H9 (cell line): Measurements from ENCODE around the gene NME8. TPM values are rescaled to one million over a fixed set of nuclear protein-coding genes. Genes with fewer than 3 reads are reported as not detected.

Experiments used
- DNase-seq: peaks from one replicate; pipeline ENCODE4 v3.0.0-alpha.2; 2017
- H2AFZ ChIP-seq: one replicate; pipeline ENCODE4 v1.6.1; 2013; ENCODE audit warnings: mild to moderate bottlenecking, low read length, control low read depth, moderate library complexity
- H2AK5ac ChIP-seq: 2 replicates; pipeline ENCODE4 v1.6.1; 2013; ENCODE audit warnings: low read length, control low read depth, mixed read lengths; ENCODE audit not compliant: insufficient read length
- H2BK120ac ChIP-seq: one replicate; pipeline ENCODE4 v1.6.1; 2013; ENCODE audit warnings: low read depth, mild to moderate bottlenecking, low read length, control low read depth, inconsistent platforms; ENCODE audit not compliant: poor library complexity, severe bottlenecking
- H2BK12ac ChIP-seq: 2 replicates; pipeline ENCODE4 v1.6.1; 2013; ENCODE audit warnings: low read length, control low read depth, mixed read lengths, low read depth; ENCODE audit not compliant: insufficient read length
- H2BK15ac ChIP-seq: 2 replicates; pipeline ENCODE4 v1.6.1; 2013; ENCODE audit warnings: low read depth, low read length, control low read depth
- H2BK20ac ChIP-seq: one replicate; pipeline ENCODE4 v1.6.1; 2013; ENCODE audit warnings: low read depth, mild to moderate bottlenecking, low read length, control low read depth, inconsistent platforms; ENCODE audit not compliant: poor library complexity, severe bottlenecking
- H2BK5ac ChIP-seq: 2 replicates; pipeline ENCODE4 v1.6.1; 2013; ENCODE audit warnings: low read length, control low read depth, mixed read lengths; ENCODE audit not compliant: insufficient read length
- H3K14ac ChIP-seq: 2 replicates; pipeline ENCODE4 v1.6.1; 2013; ENCODE audit warnings: low read length, control low read depth; ENCODE audit not compliant: insufficient read depth
- H3K18ac ChIP-seq: 2 replicates; pipeline ENCODE4 v1.6.1; 2013; ENCODE audit warnings: low read depth, mild to moderate bottlenecking, mixed read lengths, low read length, control low read depth; ENCODE audit not compliant: insufficient read length
- H3K23ac ChIP-seq: 2 replicates; pipeline ENCODE4 v1.6.1; 2013; ENCODE audit warnings: low read length, control low read depth, mixed read lengths, low read depth; ENCODE audit not compliant: insufficient read length
- H3K23me2 ChIP-seq: 2 replicates; pipeline ENCODE4 v1.6.1; 2013; ENCODE audit warnings: low read depth, mild to moderate bottlenecking, mixed read lengths, low read length, control low read depth; ENCODE audit not compliant: insufficient read length, poor library complexity, severe bottlenecking
- H3K27ac ChIP-seq: 2 replicates; pipeline ENCODE4 v1.5.1; 2013; ENCODE audit warnings: low read length, control low read depth, mixed read lengths, low read depth; ENCODE audit not compliant: insufficient read length
- H3K27me3 ChIP-seq: 2 replicates; pipeline ENCODE4 v1.6.1; 2013; ENCODE audit warnings: low read length, control low read depth, inconsistent platforms; ENCODE audit not compliant: insufficient read depth
- H3K4ac ChIP-seq: 2 replicates; pipeline ENCODE4 v1.6.1; 2013; ENCODE audit warnings: low read depth, mild to moderate bottlenecking, control low read depth, inconsistent platforms, low read length, moderate library complexity
- H3K4me1 ChIP-seq: 2 replicates; pipeline ENCODE4 v1.6.1; 2013; ENCODE audit warnings: low read length, control low read depth, inconsistent platforms; ENCODE audit not compliant: insufficient read depth
- H3K4me2 ChIP-seq: 2 replicates; pipeline ENCODE4 v1.6.1; 2013; ENCODE audit warnings: low read length, control low read depth, mixed read lengths; ENCODE audit not compliant: insufficient read length, insufficient read depth
- H3K56ac ChIP-seq: 2 replicates; pipeline ENCODE4 v1.6.1; 2013; ENCODE audit warnings: low read depth, mild to moderate bottlenecking, mixed read lengths, low read length, control low read depth; ENCODE audit not compliant: insufficient read length
- H3K79me1 ChIP-seq: 2 replicates; pipeline ENCODE4 v1.6.1; 2013; ENCODE audit warnings: low read depth, mild to moderate bottlenecking, moderate library complexity, low read length, control low read depth, inconsistent platforms; ENCODE audit not compliant: insufficient read depth, poor library complexity, severe bottlenecking
- H3K79me2 ChIP-seq: 2 replicates; pipeline ENCODE4 v1.6.1; 2013; ENCODE audit warnings: low read length, control low read depth, inconsistent platforms; ENCODE audit not compliant: insufficient read depth
- H3K9ac ChIP-seq: 2 replicates; pipeline ENCODE4 v1.6.1; 2013; ENCODE audit warnings: low read length, control low read depth, mixed read lengths; ENCODE audit not compliant: insufficient read length; ENCODE audit errors: extremely low read depth
- H3K9me3 ChIP-seq: one replicate; pipeline ENCODE4 v1.6.1; 2013; ENCODE audit warnings: low read depth, low read length, inconsistent platforms; ENCODE audit not compliant: control insufficient read depth
- H3T11ph ChIP-seq: one replicate; pipeline ENCODE4 v1.6.1; 2013; ENCODE audit warnings: mild to moderate bottlenecking, low read length, control low read depth, inconsistent platforms
- H4K20me1 ChIP-seq: one replicate; pipeline ENCODE4 v1.6.1; 2013; ENCODE audit not compliant: control insufficient read depth, insufficient read length, insufficient read depth
- H4K5ac ChIP-seq: 2 replicates; pipeline ENCODE4 v1.6.1; 2013; ENCODE audit warnings: low read depth, mild to moderate bottlenecking, mixed read lengths, low read length, control low read depth; ENCODE audit not compliant: insufficient read length
- H4K8ac ChIP-seq: replicated peaks from 2 replicates; pipeline ENCODE4 v1.6.1; 2013; ENCODE audit warnings: low read length, control low read depth, mixed read lengths, low read depth; ENCODE audit not compliant: insufficient read length
- H4K91ac ChIP-seq: 2 replicates; pipeline ENCODE4 v1.6.1; 2013; ENCODE audit warnings: low read depth, mild to moderate bottlenecking, moderate library complexity, mixed read lengths, low read length, control low read depth; ENCODE audit not compliant: insufficient read length
- H3K27ac Mint-ChIP-seq, 3 experiments: 2 replicates in 2 of 3; 3 replicates in 1 of 3; pipeline ENCODE4 v1.8.0; 2020 to 2021; ENCODE audit warnings: mixed read lengths in 3 of 3, mild to moderate bottlenecking in 1 of 3, moderate library complexity in 1 of 3
- H3K27me3 Mint-ChIP-seq: 2 replicates; pipeline ENCODE4 v1.8.0; 2021; ENCODE audit warnings: low read depth, mild to moderate bottlenecking, moderate library complexity, mixed read lengths
- H3K36me3 Mint-ChIP-seq, 3 experiments: 2 replicates in 2 of 3; 3 replicates in 1 of 3; pipeline ENCODE4 v1.8.0; 2020 to 2021; ENCODE audit warnings: low read depth in 3 of 3, mixed read lengths in 3 of 3; ENCODE audit not compliant: insufficient read depth in 1 of 3
- H3K4me1 Mint-ChIP-seq, 2 experiments: 2 replicates each; pipeline ENCODE4 v1.8.0; 2020; ENCODE audit warnings: mixed read lengths in 2 of 2
- H3K4me3 Mint-ChIP-seq, 2 experiments: 2 replicates in 1 of 2; 3 replicates in 1 of 2; pipeline ENCODE4 v1.8.0; 2020 to 2021; ENCODE audit warnings: mild to moderate bottlenecking in 2 of 2, mixed read lengths in 2 of 2, moderate library complexity in 1 of 2
- H3K9me3 Mint-ChIP-seq, 2 experiments: 2 replicates in 1 of 2; 3 replicates in 1 of 2; pipeline ENCODE4 v1.8.0; 2020; ENCODE audit warnings: mild to moderate bottlenecking in 2 of 2, mixed read lengths in 2 of 2, moderate library complexity in 1 of 2
- WGBS: extraction: QIAGEN DNeasy Blood & Tissue Kit; methylation state at CpG from one replicate; pipeline ENCODE4 v1.1.7; 2013; ENCODE audit warnings: missing lambda C conversion rate, low lambda C conversion rate, mixed read lengths; ENCODE audit not compliant: insufficient read length; ENCODE audit errors: extremely low coverage; 5-methylcytosine and 5-hydroxymethylcytosine counted together
- total RNA-seq: library from RNA; stranded (reverse); gene quantifications from 2 replicates; pipeline ENCODE4 v1.2.1, GENCODE V29; 2021
- TF ChIP-seq, protein P1 (sequence below): fragments of 200-600 bp; sonication (generic); conservative IDR thresholded peaks from 3 replicates; pipeline ENCODE4 v1.8.0; 2021; ENCODE audit warnings: antibody characterized with exemption, mild to moderate bottlenecking

The NME8 gene
- total RNA-seq, 1 experiment from 2014 or later, result 0.33 TPM

DNA sequence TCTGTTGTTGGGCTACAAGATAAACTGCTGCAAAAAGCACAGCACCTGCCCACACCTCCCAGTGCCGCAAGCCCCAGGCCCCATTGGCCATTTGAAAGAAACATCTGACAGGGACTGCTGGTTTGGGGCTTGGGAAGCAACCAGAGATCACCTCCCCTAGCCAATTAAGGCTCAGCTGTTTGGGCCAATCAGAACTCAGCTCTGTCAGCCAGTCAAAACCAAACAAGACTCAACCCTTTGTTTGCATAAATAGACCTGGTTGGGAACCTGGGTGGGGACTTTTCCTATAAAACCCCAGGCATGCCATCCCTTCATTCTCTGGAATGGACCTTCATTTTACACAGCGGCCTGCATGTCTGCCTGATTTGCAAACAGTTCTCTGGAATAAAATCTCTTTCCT lies 17.2 kb upstream of the NME8 start:
- no peak overlapping the region for H3K14ac ChIP-seq
- H3K4me2 ChIP-seq, result no peak overlapping the region
- no peak for DNase-seq
- H2BK12ac ChIP-seq, result no peak overlapping the region
- H3K23me2 ChIP-seq, result no peaks in the 10 kb centered on the region
- H4K20me1 ChIP-seq, result no peaks in the 10 kb centered on the region
- no peak overlapping the region for H2AFZ ChIP-seq
- H3K4me3 Mint-ChIP-seq, result no peak overlapping the region
- no peak overlapping the region for H3K27ac ChIP-seq
- no peak overlapping the region for H3K23ac ChIP-seq
- H4K91ac ChIP-seq, result no peak overlapping the region
- no peak overlapping the region for H2BK15ac ChIP-seq
- H3K18ac ChIP-seq, result no peak overlapping the region
- H3T11ph ChIP-seq, result no peak overlapping the region
- H3K27me3 ChIP-seq, result no peaks in the 10 kb centered on the region
- no peak overlapping the region for H4K8ac ChIP-seq
- no peak overlapping the region for H2BK20ac ChIP-seq
- H2AK5ac ChIP-seq, result no peak overlapping the region
- no peaks in the 10 kb centered on the region for H3K9me3 ChIP-seq
- no CpG with 5 or more reads among the region's 2 CpGs for WGBS
- no peak overlapping the region for H2BK5ac ChIP-seq
- H3K27ac Mint-ChIP-seq, result no peak overlapping the region
- no peaks in the 10 kb centered on the region for H3K79me1 ChIP-seq
- H4K5ac ChIP-seq, result no peak overlapping the region
- no peak overlapping the region for H2BK120ac ChIP-seq
- H3K9ac ChIP-seq, result no peak overlapping the region
- H3K4me1 ChIP-seq, result no peaks in the 10 kb centered on the region; the same call in 1 of the 2 replicates
- H3K9me3 Mint-ChIP-seq, result no peaks in the 10 kb centered on the region; a peak in 1 of 5 replicates
- H3K79me2 ChIP-seq, result no peaks in the 10 kb centered on the region
- H3K56ac ChIP-seq, result no peak overlapping the region
- H3K36me3 Mint-ChIP-seq, result no peaks in the 10 kb centered on the region; a peak in 1 of 7 replicates
- H3K4me1 Mint-ChIP-seq, result peaks cover 0 to 7% of the 10 kb centered on the region in 2 experiments; a peak in 2 of 4 replicates
- TF ChIP-seq, protein P1, sequence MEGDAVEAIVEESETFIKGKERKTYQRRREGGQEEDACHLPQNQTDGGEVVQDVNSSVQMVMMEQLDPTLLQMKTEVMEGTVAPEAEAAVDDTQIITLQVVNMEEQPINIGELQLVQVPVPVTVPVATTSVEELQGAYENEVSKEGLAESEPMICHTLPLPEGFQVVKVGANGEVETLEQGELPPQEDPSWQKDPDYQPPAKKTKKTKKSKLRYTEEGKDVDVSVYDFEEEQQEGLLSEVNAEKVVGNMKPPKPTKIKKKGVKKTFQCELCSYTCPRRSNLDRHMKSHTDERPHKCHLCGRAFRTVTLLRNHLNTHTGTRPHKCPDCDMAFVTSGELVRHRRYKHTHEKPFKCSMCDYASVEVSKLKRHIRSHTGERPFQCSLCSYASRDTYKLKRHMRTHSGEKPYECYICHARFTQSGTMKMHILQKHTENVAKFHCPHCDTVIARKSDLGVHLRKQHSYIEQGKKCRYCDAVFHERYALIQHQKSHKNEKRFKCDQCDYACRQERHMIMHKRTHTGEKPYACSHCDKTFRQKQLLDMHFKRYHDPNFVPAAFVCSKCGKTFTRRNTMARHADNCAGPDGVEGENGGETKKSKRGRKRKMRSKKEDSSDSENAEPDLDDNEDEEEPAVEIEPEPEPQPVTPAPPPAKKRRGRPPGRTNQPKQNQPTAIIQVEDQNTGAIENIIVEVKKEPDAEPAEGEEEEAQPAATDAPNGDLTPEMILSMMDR, result no peak
- H3K27me3 Mint-ChIP-seq, result no peaks in the 10 kb centered on the region
- no peak overlapping the region for H3K4ac ChIP-seq
